A673 (cell line): Measurements from ENCODE around the gene C11orf54.

Source experiments
- CTCF ChIP-seq: fragments of 300-800, 200-600 bp; sonication (generic); conservative IDR thresholded peaks from 2 replicates; pipeline ENCODE4 v1.5.1; 2017; ENCODE audit warnings: low read depth, mild to moderate bottlenecking, antibody characterized with exemption, low read length, moderate library complexity, mixed read lengths
- EZH2 ChIP-seq: fragments of 200-600 bp; sonication (generic); IDR thresholded peaks from 2 replicates; pipeline ENCODE4 v1.6.1; 2017; ENCODE audit warnings: borderline replicate concordance, low read depth, mild to moderate bottlenecking, mixed read lengths, antibody characterized with exemption, low read length; ENCODE audit not compliant: poor library complexity, severe bottlenecking

GRCh38 chr11:93757924-93758865 is 16.7 kb downstream of the C11orf54 start:
- TF ChIP-seq EZH2 (no peak), CTCF (no peak)
